ENCODE measurements around the gene KIAA0513. TPM values are rescaled to one million over a fixed set of nuclear protein-coding genes. Genes with fewer than 3 reads are reported as not detected.
"Not testable (repeated sequence)": the region's sequence is repeated elsewhere in the genome, so short reads cannot be mapped to it uniquely, and the experiment has no call there.

The KIAA0513 gene
- total and polyA plus RNA-seq, 5 donors from 2014 or later, result 1.5 to 7.5 (median 3.3) TPM

DNA sequence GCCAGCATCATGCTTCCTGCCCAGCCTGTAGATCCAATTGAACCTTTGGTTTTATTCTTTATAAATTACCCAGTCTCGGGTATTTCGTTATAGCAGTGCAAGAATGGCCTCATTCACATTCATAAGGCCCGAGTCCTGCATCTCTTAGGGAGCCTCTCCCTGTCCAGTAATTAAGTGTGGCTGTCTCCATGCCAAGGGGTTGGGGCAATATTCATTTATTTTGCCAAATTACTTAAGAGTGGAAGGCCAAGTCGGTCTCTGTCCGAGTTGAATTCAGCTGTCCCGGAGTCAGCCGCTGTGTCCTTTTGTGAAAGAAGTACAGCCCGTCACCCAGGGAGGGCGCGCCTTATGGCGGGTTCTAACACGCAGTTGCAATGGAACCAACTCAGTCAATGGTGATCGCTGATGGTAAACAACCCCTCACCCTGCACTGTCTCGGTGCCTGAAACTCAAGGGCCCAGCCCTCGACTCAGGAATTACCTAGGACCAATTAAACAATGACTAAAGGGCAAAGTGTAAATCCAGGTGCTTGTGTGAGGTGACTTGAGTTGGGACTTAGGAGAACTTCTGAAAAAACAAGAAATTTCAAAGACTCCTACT, 22.2 kb downstream of the KIAA0513 start:
- no peak overlapping the region for H3K27ac Mint-ChIP-seq
- Histone ChIP-seq H3K4me1 (ENCODE audit: control insufficient read depth, insufficient read depth, low read length, poor library complexity, severe bottlenecking) (peaks cover 1% of the 10 kb centered on the region), H3K4me3 (ENCODE audit: low read depth, low read length) (no peak overlapping the region), H3K9me3 (ENCODE audit: control insufficient read depth in 2 of 2, low read length in 2 of 2) (no peaks in the 10 kb centered on the region), H3K36me3 (ENCODE audit: control insufficient read depth, insufficient read depth, low read length) (no peaks in the 10 kb centered on the region), H3K27ac (ENCODE audit: insufficient read depth, low read length, poor library complexity, severe bottlenecking) (no peak overlapping the region), H3K27me3 (ENCODE audit: control insufficient read depth, insufficient read depth, low read length) (no peaks in the 10 kb centered on the region)
- H3K9me3 Mint-ChIP-seq, result no peaks in the 10 kb centered on the region
- H3K4me3 Mint-ChIP-seq, result no peak overlapping the region
- DNase-seq (no peak), ATAC-seq (ENCODE audit: low read depth in 2 of 2) (no peak)
- peaks cover 14% of the 10 kb centered on the region for H3K36me3 Mint-ChIP-seq
- H3K27me3 Mint-ChIP-seq, result no peaks in the 10 kb centered on the region
- H3K4me1 Mint-ChIP-seq, result peaks cover 0 to 5% (median 4%) of the 10 kb centered on the region in 4 donors

DNA sequence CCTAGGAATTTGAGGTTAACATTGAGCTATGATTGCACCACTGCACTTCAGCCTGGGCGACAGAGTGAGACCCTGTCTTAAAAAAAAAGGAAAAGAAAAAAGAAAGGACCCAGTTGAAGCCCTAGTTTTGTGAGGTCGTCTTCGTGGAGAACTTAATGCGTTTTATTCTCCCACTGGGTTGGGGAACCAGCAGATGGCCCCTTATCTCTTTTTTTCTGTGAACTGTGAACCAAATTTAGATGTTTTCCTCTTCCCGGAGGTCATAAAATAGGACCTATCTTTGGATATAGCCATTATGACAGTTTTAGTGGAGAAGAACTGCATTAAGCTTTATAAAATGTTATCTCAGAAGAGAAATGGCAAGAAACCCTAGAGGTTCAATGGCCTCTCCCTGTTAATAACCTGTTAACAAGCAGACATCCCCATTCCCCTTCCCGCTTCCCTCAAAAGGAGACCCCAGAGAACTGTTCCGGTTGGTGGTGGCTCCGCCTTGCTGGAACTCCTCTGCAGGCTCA, 23.5 kb downstream of the KIAA0513 start:
- Histone ChIP-seq H3K9me3 (ENCODE audit: control insufficient read depth in 2 of 2, low read length in 2 of 2) (no peaks in the 10 kb centered on the region), H3K36me3 (ENCODE audit: control insufficient read depth, insufficient read depth, low read length) (no peaks in the 10 kb centered on the region), H3K27ac (ENCODE audit: insufficient read depth, low read length, poor library complexity, severe bottlenecking) (no peak overlapping the region), H3K4me3 (ENCODE audit: low read depth, low read length) (no peak overlapping the region), H3K4me1 (ENCODE audit: control insufficient read depth, insufficient read depth, low read length, poor library complexity, severe bottlenecking) (peaks cover 15% of the 10 kb centered on the region), H3K27me3 (ENCODE audit: control insufficient read depth, insufficient read depth, low read length) (no peaks in the 10 kb centered on the region)
- H3K27me3 Mint-ChIP-seq, result no peaks in the 10 kb centered on the region
- no peak for DNase-seq
- no peak overlapping the region for H3K27ac Mint-ChIP-seq
- no peaks in the 10 kb centered on the region for H3K9me3 Mint-ChIP-seq
- peaks cover 11 to 17% (median 12%) of the 10 kb centered on the region in 4 donors for H3K4me1 Mint-ChIP-seq
- peaks cover 14% of the 10 kb centered on the region for H3K36me3 Mint-ChIP-seq
- no peak for ATAC-seq (ENCODE audit: low read depth in 2 of 2)
- no peak overlapping the region for H3K4me3 Mint-ChIP-seq

DNA sequence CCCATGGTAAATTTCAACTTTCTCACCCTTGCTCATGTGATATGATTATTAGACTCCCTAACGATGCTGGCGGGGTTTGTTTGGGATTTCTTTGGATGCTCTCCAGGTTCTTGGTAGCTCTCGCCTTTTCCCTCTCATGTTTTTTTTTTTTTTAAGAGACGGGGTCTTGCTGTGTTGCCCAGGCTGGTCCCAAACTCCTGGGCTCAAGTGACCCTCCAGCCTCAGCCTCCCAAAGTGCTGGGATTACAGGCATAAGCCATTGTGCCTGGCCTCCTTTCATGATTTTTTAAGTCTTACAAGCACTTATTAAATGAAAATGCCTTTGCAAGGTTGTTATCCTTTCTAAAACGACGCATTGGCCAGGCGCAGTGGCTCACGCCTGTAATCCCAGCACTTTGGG, 24.1 kb downstream of the KIAA0513 start:
- Histone ChIP-seq H3K4me1 (ENCODE audit: control insufficient read depth, insufficient read depth, low read length, poor library complexity, severe bottlenecking) (peaks cover 20% of the 10 kb centered on the region), H3K36me3 (ENCODE audit: control insufficient read depth, insufficient read depth, low read length) (no peaks in the 10 kb centered on the region), H3K9me3 (ENCODE audit: control insufficient read depth in 2 of 2, low read length in 2 of 2) (no peaks in the 10 kb centered on the region), H3K27ac (ENCODE audit: insufficient read depth, low read length, poor library complexity, severe bottlenecking) (no peak overlapping the region), H3K27me3 (ENCODE audit: control insufficient read depth, insufficient read depth, low read length) (no peaks in the 10 kb centered on the region), H3K4me3 (ENCODE audit: low read depth, low read length) (no peak overlapping the region)
- Mint-ChIP-seq H3K4me3 (no peak overlapping the region), H3K36me3 (peaks cover 14% of the 10 kb centered on the region), H3K4me1 (peaks cover 7 to 22% (median 14%) of the 10 kb centered on the region in 4 donors), H3K9me3 (no peaks in the 10 kb centered on the region), H3K27ac (peak overlapping the region in 1 of 3 donors; percentile 76), H3K27me3 (no peaks in the 10 kb centered on the region)
- no peak for DNase-seq
- no peak for ATAC-seq (ENCODE audit: low read depth in 2 of 2)

DNA sequence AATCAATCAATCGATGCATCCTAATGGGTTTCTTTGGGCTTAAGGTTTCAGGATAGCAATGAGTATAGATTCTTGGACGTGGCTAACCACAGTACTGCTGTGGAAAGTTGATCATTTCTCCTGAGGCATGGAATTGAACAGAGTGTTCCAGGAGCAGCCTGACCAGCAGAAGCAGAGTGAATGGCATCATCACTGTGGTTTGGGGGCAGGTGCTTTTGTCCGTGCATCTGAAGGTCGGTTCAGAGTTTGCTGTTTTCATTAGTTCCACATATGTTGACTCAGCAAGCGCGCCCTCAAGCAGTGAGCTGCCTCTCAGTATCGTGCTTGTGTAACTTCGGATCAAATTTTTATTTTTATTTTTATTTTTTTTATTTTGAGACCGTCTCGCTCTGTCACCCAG, 24.9 kb downstream of the KIAA0513 start:
- no peaks in the 10 kb centered on the region for H3K36me3 ChIP-seq (ENCODE audit: control insufficient read depth, insufficient read depth, low read length)
- peaks cover 6 to 25% (median 15%) of the 10 kb centered on the region in 4 donors for H3K4me1 Mint-ChIP-seq
- no peaks in the 10 kb centered on the region for H3K9me3 ChIP-seq (ENCODE audit: control insufficient read depth in 2 of 2, low read length in 2 of 2)

DNA sequence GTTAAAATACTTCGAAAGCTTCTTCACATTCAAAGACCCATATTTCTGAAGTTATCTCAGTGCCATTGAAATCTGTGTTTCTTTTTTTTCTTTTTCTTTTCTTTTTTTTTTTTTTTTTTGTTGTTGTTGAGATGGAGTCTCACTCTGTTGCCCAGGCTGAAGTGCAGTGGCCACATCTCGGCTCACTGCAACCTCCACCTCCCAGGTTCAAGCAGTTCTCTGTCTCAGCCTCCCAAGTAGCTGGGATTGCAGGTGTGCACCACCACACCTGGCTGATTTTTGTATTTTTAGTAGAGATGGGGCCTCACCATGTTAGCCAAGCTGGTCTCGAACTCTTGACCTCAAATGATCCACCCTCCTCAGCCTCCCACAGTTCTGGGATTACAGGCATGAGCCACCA, 26.7 kb downstream of the KIAA0513 start:
- not testable (repeated sequence) for H3K36me3 ChIP-seq (ENCODE audit: control insufficient read depth, insufficient read depth, low read length); ATAC-seq (ENCODE audit: low read depth in 2 of 2); H3K36me3 Mint-ChIP-seq; DNase-seq; H3K4me3 Mint-ChIP-seq; H3K9me3 Mint-ChIP-seq; H3K9me3 ChIP-seq (ENCODE audit: control insufficient read depth in 2 of 2, low read length in 2 of 2); H3K27ac ChIP-seq (ENCODE audit: insufficient read depth, low read length, poor library complexity, severe bottlenecking); H3K27me3 ChIP-seq (ENCODE audit: control insufficient read depth, insufficient read depth, low read length); H3K27me3 Mint-ChIP-seq; H3K4me3 ChIP-seq (ENCODE audit: low read depth, low read length)
- peaks cover 22% of the 10 kb centered on the region for H3K4me1 ChIP-seq (ENCODE audit: control insufficient read depth, insufficient read depth, low read length, poor library complexity, severe bottlenecking)
- H3K27ac Mint-ChIP-seq, result peak overlapping the region in 1 of 3 donors; percentile 47
- peaks cover 6 to 29% (median 15%) of the 10 kb centered on the region in 4 donors for H3K4me1 Mint-ChIP-seq

More for the DNA sequence above, 24.9 kb downstream of the KIAA0513 start:
- Mint-ChIP-seq H3K36me3 (peaks cover 14% of the 10 kb centered on the region), H3K9me3 (no peaks in the 10 kb centered on the region), H3K27ac (no peak overlapping the region), H3K4me3 (no peak overlapping the region), H3K27me3 (no peaks in the 10 kb centered on the region)
- DNase-seq, result no peak
- peaks cover 22% of the 10 kb centered on the region for H3K4me1 ChIP-seq (ENCODE audit: control insufficient read depth, insufficient read depth, low read length, poor library complexity, severe bottlenecking)
- H3K27ac ChIP-seq (ENCODE audit: insufficient read depth, low read length, poor library complexity, severe bottlenecking), result no peak overlapping the region
- no peak overlapping the region for H3K4me3 ChIP-seq (ENCODE audit: low read depth, low read length)
- ATAC-seq (ENCODE audit: low read depth in 2 of 2), result no peak
- H3K27me3 ChIP-seq (ENCODE audit: control insufficient read depth, insufficient read depth, low read length), result no peaks in the 10 kb centered on the region

DNA sequence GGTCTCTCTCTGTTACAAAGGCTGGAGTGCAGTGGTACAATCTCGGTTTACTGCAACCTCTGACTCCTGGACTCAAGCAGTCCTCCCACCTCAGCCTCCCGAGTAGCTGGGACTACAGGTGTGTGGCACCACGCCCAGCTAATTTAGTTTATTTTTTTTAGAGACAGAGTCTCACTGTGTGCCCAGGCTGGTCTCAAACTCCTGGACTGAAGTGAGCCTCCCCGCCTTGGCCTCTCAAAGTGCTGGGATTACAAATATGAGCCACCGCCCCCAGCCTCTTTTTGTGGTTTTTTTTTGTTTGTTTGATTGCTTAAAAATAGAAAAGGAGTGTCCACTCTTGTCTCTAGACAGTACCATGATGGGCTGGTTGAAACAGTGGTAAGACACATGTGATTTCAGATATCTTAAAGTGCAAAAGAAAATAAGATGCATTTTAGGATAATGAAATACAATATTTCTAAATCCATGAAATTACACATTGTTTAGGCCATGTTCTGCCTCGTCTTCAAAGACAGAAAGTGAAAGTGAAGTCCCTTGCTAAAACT, 27.4 kb downstream of the KIAA0513 start:
- peak overlapping the region; percentile 80 for H3K4me3 ChIP-seq (ENCODE audit: low read depth, low read length)
- no peak for DNase-seq
- no peaks in the 10 kb centered on the region for H3K36me3 ChIP-seq (ENCODE audit: control insufficient read depth, insufficient read depth, low read length)
- H3K27me3 Mint-ChIP-seq, result no peaks in the 10 kb centered on the region
- no peaks in the 10 kb centered on the region for H3K9me3 Mint-ChIP-seq
- peaks cover 8% of the 10 kb centered on the region for H3K36me3 Mint-ChIP-seq
- H3K27ac ChIP-seq (ENCODE audit: insufficient read depth, low read length, poor library complexity, severe bottlenecking), result no peak overlapping the region
- ATAC-seq (ENCODE audit: low read depth in 2 of 2), result no peak
- H3K4me1 ChIP-seq (ENCODE audit: control insufficient read depth, insufficient read depth, low read length, poor library complexity, severe bottlenecking), result peaks cover 22% of the 10 kb centered on the region
- H3K27me3 ChIP-seq (ENCODE audit: control insufficient read depth, insufficient read depth, low read length), result no peaks in the 10 kb centered on the region
- H3K4me3 Mint-ChIP-seq, result peak overlapping the region; percentile 50 to 85 (median 82)
- peaks cover 6 to 29% (median 15%) of the 10 kb centered on the region in 4 donors for H3K4me1 Mint-ChIP-seq
- H3K27ac Mint-ChIP-seq, result peak overlapping the region; percentile 69 to 93 (median 91)
- no peaks in the 10 kb centered on the region for H3K9me3 ChIP-seq (ENCODE audit: control insufficient read depth in 2 of 2, low read length in 2 of 2)

DNA sequence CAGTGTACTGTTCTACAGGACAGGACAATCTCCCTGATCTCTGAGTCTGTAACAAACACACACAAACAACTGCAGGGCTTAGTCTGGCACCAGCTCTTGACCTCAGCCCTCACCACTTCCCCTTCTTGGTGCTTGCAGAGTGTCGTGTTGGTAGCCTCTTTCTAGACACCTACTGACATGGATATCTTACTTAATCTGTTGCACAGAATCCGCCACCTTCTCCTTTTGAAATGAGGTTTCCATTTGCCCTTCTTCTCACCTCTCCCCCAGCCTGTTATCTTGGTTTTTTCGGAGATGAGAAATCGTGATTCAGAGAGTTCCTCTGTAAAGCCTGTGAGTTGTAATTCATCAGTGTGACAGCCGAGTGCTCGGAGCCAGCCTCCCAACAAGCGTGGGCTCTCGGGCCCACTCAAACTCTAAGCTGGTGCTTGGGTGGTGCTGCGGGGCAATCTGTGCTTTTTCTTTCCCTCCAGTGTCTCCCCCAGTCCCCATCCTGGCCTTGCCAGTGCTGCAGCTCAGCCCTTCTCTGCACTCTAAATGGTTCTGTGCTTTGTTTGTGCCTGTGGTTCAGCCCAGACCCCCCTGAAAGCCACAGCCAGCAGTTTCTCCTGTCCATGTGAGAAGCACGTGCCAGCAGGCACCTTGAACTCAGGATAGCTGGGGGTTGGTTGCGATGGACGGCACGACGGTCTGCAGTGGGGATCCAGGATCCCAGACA, 28.1 kb downstream of the KIAA0513 start:
- Mint-ChIP-seq H3K4me1 (peaks cover 6 to 29% (median 15%) of the 10 kb centered on the region in 4 donors), H3K27ac (peak overlapping the region; percentile 91 to 97 (median 93)), H3K36me3 (peaks cover 8% of the 10 kb centered on the region), H3K27me3 (no peaks in the 10 kb centered on the region), H3K4me3 (peak overlapping the region; percentile 81 to 85 (median 83)), H3K9me3 (no peaks in the 10 kb centered on the region)
- no peaks in the 10 kb centered on the region for H3K9me3 ChIP-seq (ENCODE audit: control insufficient read depth in 2 of 2, low read length in 2 of 2)
- DNase-seq (peak; percentile 8 to 88 (median 56)), ATAC-seq (ENCODE audit: low read depth in 2 of 2) (peak; percentile 88 to 94)
- H3K4me1 ChIP-seq (ENCODE audit: control insufficient read depth, insufficient read depth, low read length, poor library complexity, severe bottlenecking), result peaks cover 22% of the 10 kb centered on the region
- peak overlapping the region; percentile 57 for H3K27ac ChIP-seq (ENCODE audit: insufficient read depth, low read length, poor library complexity, severe bottlenecking)
- H3K36me3 ChIP-seq (ENCODE audit: control insufficient read depth, insufficient read depth, low read length), result no peaks in the 10 kb centered on the region
- peak overlapping the region; percentile 80 for H3K4me3 ChIP-seq (ENCODE audit: low read depth, low read length)
- H3K27me3 ChIP-seq (ENCODE audit: control insufficient read depth, insufficient read depth, low read length), result no peaks in the 10 kb centered on the region
